ENCODE measurements around the gene USP33. TPM values are rescaled to one million over a fixed set of nuclear protein-coding genes. Genes with fewer than 3 reads are reported as not detected.

Gene USP33
- total RNA-seq, 4 donors from 2014 or later = 67.1 to 193 (median 123) TPM

GRCh38 chr1:77673030-77673429 lies 86.6 kb downstream of the USP33 start:
- no peak for DNase-seq
- Histone ChIP-seq H3K27me3 (no peaks in the 10 kb centered on the region), H3K4me1 (peaks cover 0 to 11% of the 10 kb centered on the region in 2 donors), H3K4me3 (no peak overlapping the region), H3K9me3 (no peaks in the 10 kb centered on the region), H3K36me3 (no peaks in the 10 kb centered on the region), H3K27ac (no peak overlapping the region)
- TF ChIP-seq POLR2A (IDR thresholded peaks at IDR 0.05) (no peak), CTCF (IDR thresholded peaks at IDR 0.05) (no peak)
- intact Hi-C loops (cut with DNase I; ENCODE audit: low total_unique reads) = no loop called here

DNA sequence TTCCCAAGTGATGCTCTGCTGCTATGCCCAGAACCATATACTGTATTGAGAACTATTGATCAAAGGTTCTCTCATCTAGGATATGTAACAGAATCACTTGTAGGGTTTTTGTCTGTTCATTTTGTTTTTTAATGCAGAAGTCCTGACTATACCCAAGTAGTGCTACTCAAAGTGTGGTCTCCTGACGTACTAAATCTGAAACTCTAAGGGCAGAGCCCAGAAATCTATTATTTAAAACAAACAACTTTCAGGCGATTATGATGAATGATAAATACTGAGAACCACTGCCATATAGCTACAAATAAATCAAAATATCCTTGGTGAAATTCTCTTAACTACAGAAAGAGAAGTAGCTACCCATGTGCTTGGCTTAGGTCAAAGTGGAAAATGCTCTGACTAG lies 87.3 kb downstream of the USP33 start:
- Histone ChIP-seq H3K4me1 (peaks cover 0 to 13% of the 10 kb centered on the region in 2 donors), H3K9me3 (no peaks in the 10 kb centered on the region), H3K27me3 (no peaks in the 10 kb centered on the region), H3K27ac (no peak overlapping the region), H3K4me3 (no peak overlapping the region), H3K36me3 (no peaks in the 10 kb centered on the region)
- no peak for DNase-seq
- intact Hi-C loops (cut with DNase I; ENCODE audit: low total_unique reads) = no loop called here
- TF ChIP-seq POLR2A (IDR thresholded peaks at IDR 0.05) = no peak
- TF ChIP-seq CTCF (IDR thresholded peaks at IDR 0.05) = no peak

DNA sequence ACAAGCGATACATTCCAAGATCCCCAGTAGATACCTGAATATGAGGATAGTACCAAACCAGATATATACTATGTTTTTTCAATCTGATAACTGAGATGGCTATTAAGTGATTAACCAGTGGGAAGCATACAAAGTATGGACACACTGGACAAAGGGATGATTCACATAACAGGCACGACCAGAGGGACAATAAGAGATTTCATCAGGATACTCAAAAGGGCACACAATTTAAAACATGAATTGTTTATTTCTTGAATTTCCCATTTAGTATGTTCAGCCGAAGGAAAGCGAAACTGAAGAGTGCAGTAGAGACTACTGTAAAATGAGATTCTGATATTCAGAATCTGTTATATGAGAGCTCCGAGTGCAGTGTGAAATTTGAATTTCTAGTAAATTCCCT lies 87.8 kb downstream of the USP33 start:
- Histone ChIP-seq H3K9me3 (no peaks in the 10 kb centered on the region), H3K27ac (no peak overlapping the region), H3K4me3 (no peak overlapping the region), H3K36me3 (no peaks in the 10 kb centered on the region), H3K4me1 (peaks cover 0 to 11% of the 10 kb centered on the region in 2 donors), H3K27me3 (no peaks in the 10 kb centered on the region)
- no peak for DNase-seq
- intact Hi-C loops (cut with DNase I; ENCODE audit: low total_unique reads) = no loop called here
- TF ChIP-seq POLR2A (IDR thresholded peaks at IDR 0.05) (no peak), CTCF (IDR thresholded peaks at IDR 0.05) (no peak)

DNA sequence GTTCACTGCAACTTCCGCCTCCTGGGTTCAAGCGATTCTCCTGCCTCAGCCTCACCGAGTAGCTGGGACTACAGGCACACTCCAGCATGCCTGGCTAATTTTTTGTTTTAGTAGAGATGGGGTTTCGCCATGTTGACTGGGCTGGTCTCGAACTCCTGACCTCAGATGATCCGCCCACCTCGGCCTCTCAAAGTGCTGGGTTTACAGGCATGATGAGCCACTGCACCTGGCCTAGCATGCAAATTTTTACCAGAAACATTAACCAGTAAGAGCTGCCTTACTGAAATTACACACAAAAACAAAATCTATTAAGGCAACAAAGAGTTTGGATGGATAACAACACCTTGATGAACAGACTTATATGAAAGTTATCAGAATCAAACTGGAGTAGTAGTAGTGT lies 89.3 kb downstream of the USP33 start:
- Histone ChIP-seq H3K4me3 (no peak overlapping the region), H3K27ac (no peak overlapping the region), H3K9me3 (no peaks in the 10 kb centered on the region), H3K36me3 (no peaks in the 10 kb centered on the region), H3K4me1 (peaks cover 0 to 9% of the 10 kb centered on the region in 2 donors), H3K27me3 (no peaks in the 10 kb centered on the region)
- TF ChIP-seq CTCF (IDR thresholded peaks at IDR 0.05) (no peak), POLR2A (IDR thresholded peaks at IDR 0.05) (no peak)
- no peak for DNase-seq
- intact Hi-C loops (cut with DNase I; ENCODE audit: low total_unique reads) = no loop called here

DNA sequence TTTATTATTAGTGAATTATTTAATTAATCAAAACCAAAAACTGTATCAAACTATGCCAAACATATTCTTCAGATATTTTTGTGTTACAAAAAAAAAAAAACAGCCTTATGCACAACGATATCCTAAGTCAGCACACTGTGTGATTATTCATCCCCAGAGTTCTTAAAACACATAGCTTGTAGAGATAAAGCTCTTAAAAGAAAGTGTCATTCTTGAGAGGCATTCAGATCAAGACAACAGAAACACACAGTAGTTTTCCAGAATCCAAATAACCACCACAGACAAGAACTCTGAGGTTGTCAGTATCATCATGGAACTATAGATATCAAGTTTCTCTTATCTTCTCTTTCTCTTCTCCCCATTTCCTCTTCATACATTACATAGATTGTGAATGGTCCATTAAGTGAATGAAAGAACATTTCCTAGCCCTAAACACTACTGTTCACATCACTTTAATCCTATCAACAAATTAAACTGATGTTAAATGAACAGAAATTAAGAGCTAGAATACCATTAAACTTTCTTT lies 90.7 kb downstream of the USP33 start:
- Histone ChIP-seq H3K4me3 (no peak overlapping the region), H3K36me3 (no peaks in the 10 kb centered on the region), H3K27ac (no peak overlapping the region), H3K27me3 (no peaks in the 10 kb centered on the region), H3K9me3 (no peaks in the 10 kb centered on the region), H3K4me1 (peaks cover 0 to 9% of the 10 kb centered on the region in 2 donors)
- DNase-seq = no peak
- intact Hi-C loops (cut with DNase I; ENCODE audit: low total_unique reads) = no loop called here
- no peak for TF ChIP-seq CTCF (IDR thresholded peaks at IDR 0.05)
